ENCODE results near the gene SH3GLB1. TPM values are rescaled to one million over a fixed set of nuclear protein-coding genes. Genes with fewer than 3 reads are reported as not detected.

SH3GLB1 gene
- total RNA-seq, 1 donor from 2014 or later, result 28.9 TPM

- H3K27ac ChIP-seq, result peak overlapping the region; percentile 70 to 71
- no peaks in the 10 kb centered on the region for H3K27me3 ChIP-seq
- peak overlapping the region in 1 of 2 donors; percentile 26 for H3K4me3 ChIP-seq
- intact Hi-C loops (cut with DNase I), result loop anchor here (2.0 kb wide), 1 partner anchor 31 kb away; no protein-coding TSS in a partner anchor
- peak in 1 of 2 donors; percentile 81 for DNase-seq (ENCODE audit: low spot score in 2 of 2)
- H3K36me3 ChIP-seq, result no peaks in the 10 kb centered on the region
- TF ChIP-seq, protein P1, sequence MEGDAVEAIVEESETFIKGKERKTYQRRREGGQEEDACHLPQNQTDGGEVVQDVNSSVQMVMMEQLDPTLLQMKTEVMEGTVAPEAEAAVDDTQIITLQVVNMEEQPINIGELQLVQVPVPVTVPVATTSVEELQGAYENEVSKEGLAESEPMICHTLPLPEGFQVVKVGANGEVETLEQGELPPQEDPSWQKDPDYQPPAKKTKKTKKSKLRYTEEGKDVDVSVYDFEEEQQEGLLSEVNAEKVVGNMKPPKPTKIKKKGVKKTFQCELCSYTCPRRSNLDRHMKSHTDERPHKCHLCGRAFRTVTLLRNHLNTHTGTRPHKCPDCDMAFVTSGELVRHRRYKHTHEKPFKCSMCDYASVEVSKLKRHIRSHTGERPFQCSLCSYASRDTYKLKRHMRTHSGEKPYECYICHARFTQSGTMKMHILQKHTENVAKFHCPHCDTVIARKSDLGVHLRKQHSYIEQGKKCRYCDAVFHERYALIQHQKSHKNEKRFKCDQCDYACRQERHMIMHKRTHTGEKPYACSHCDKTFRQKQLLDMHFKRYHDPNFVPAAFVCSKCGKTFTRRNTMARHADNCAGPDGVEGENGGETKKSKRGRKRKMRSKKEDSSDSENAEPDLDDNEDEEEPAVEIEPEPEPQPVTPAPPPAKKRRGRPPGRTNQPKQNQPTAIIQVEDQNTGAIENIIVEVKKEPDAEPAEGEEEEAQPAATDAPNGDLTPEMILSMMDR (IDR thresholded peaks at IDR 0.05), result no peak
- no peaks in the 10 kb centered on the region for H3K4me1 ChIP-seq
- no peaks in the 10 kb centered on the region for H3K9me3 ChIP-seq
Measured at GRCh38 chr1:86757272-86757984, 53.1 kb downstream of the SH3GLB1 start.

DNA sequence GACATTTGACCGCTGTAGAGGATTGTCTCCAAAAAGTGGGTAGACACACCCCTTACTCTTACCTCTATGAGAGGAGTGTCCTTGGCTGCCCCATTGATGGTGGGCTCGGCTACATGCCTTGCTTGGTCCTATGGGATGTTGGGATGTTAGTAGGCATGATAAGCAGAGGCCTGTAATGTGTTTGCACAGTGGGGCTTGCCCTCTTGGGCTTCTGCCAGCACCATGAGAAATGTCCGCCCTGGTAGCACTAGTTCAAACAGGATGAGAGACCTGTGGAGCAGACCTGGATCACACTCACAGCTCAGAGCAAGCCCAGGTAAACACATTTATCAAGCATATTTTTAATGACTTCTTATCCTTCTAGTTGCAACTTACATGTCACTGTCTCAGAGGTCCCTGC lies 54.2 kb downstream of the SH3GLB1 start:
- TF ChIP-seq, protein P1 (IDR thresholded peaks at IDR 0.05), result no peak
- no peaks in the 10 kb centered on the region for H3K27me3 ChIP-seq
- intact Hi-C loops (cut with DNase I), result no loop called here
- peak overlapping the region in 1 of 2 donors; percentile 71 for H3K27ac ChIP-seq
- H3K4me3 ChIP-seq, result no peak overlapping the region
- no peak for DNase-seq (ENCODE audit: low spot score in 2 of 2)
- no peaks in the 10 kb centered on the region for H3K9me3 ChIP-seq
- H3K36me3 ChIP-seq, result no peaks in the 10 kb centered on the region
- no peaks in the 10 kb centered on the region for H3K4me1 ChIP-seq

- Histone ChIP-seq H3K9me3 (no peaks in the 10 kb centered on the region), H3K27ac (no peak overlapping the region), H3K4me3 (no peak overlapping the region), H3K27me3 (no peaks in the 10 kb centered on the region), H3K4me1 (no peaks in the 10 kb centered on the region), H3K36me3 (no peaks in the 10 kb centered on the region)
- no peak for DNase-seq (ENCODE audit: low spot score in 2 of 2)
- intact Hi-C loops (cut with DNase I), result no loop called here
- TF ChIP-seq, protein P1 (IDR thresholded peaks at IDR 0.05), result no peak
Measured at GRCh38 chr1:86760199-86760598, 55.8 kb downstream of the SH3GLB1 start.

DNA sequence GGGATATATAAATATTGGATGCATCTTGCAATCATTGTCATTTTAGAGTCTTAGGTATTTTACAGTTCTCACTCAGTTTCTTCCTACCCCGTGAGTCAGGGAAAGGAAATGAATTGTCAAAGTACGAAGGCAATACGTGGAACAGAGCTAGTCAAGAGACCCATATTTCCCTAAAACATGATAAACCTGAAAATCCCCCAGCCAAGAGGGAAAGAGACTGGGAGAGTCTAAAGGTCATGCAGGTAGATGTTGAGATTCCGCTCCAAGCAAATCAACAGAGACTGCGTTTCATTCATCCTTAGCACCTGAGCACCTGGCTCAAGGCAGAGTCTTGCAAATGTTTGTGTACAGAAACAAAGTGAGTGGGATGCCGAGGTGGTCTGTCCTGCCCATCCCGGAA lies 58.0 kb downstream of the SH3GLB1 start:
- Histone ChIP-seq H3K9me3 (no peaks in the 10 kb centered on the region), H3K36me3 (no peaks in the 10 kb centered on the region), H3K27ac (no peak overlapping the region), H3K27me3 (no peaks in the 10 kb centered on the region), H3K4me1 (no peaks in the 10 kb centered on the region), H3K4me3 (no peak overlapping the region)
- no peak for DNase-seq (ENCODE audit: low spot score in 2 of 2)
- TF ChIP-seq, protein P1 (IDR thresholded peaks at IDR 0.05), result no peak
- intact Hi-C loops (cut with DNase I), result no loop called here

DNA sequence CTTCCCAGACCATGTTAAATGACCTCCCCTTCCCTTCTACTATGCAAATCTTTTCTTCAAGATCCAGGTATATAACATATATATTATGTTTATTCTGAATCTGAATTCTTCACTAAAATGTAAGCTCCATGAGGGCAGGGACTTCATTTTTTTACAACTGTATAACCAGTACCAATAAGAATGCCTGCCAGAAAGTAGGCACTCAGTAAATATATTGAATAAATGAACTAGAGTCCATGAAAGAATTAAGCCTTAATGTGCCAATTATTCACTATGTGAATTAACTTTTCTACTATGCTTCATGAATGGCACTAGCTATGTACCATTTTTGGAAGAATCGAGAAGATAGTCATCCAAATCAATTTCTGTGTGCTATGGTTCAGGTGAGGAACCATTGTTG lies 60.1 kb downstream of the SH3GLB1 start:
- H3K9me3 ChIP-seq, result no peaks in the 10 kb centered on the region
- no peak for DNase-seq (ENCODE audit: low spot score in 2 of 2)
- intact Hi-C loops (cut with DNase I), result no loop called here
- H3K27ac ChIP-seq, result no peak overlapping the region
- no peaks in the 10 kb centered on the region for H3K36me3 ChIP-seq
- no peaks in the 10 kb centered on the region for H3K4me1 ChIP-seq
- no peak overlapping the region for H3K4me3 ChIP-seq
- TF ChIP-seq, protein P1 (IDR thresholded peaks at IDR 0.05), result no peak
- H3K27me3 ChIP-seq, result no peaks in the 10 kb centered on the region

Measured in ascending aorta (tissue), 2 donors.